OCI-LY7 (cell line): Measurements from ENCODE around the gene SPRYD3. TPM values are rescaled to one million over a fixed set of nuclear protein-coding genes. Genes with fewer than 3 reads are reported as not detected.

Experiments
- BruUV-seq: library from RNA; stranded (reverse); fragments of 400-500 nt; replicated peaks from 2 replicates; lab custom pipeline; 2021; lab: Mats Ljungman, UMichigan
- CTCF ChIA-PET: fragments of 300-600 bp; sonication (Branson Sonifier 250); formaldehyde crosslinking; loops from one replicate; lab custom pipeline; 2022; ENCODE audit warnings: antibody characterized with exemption; ENCODE audit not compliant: unreplicated experiment; lab: Charles Lee
- POLR2A ChIA-PET: fragments of 300-600 bp; sonication (Branson Sonifier 250); formaldehyde crosslinking; loops from one replicate; lab custom pipeline; 2022; ENCODE audit warnings: antibody characterized with exemption; lab: Charles Lee
- DNase-seq: peaks from one replicate; pipeline ENCODE4 v3.0.0-alpha.2; 2015; ENCODE audit warnings: low spot score
- H2AFZ ChIP-seq: fragments of 200-600 bp; sonication (generic), shearing (Covaris generic); 2 replicates; pipeline ENCODE4 v1.6.1; 2014; ENCODE audit warnings: mild to moderate bottlenecking, antibody characterized with exemption, low read length, moderate library complexity
- H3K27ac ChIP-seq: fragments of 200-600 bp; sonication (generic); 2 replicates; pipeline ENCODE4 v1.5.1; 2014; ENCODE audit warnings: mixed run types, low read depth, mild to moderate bottlenecking, moderate library complexity, low read length, inconsistent platforms; ENCODE audit not compliant: poor library complexity, severe bottlenecking
- H3K36me3 ChIP-seq: fragments of 200-600 bp; sonication (generic); 2 replicates; pipeline ENCODE4 v1.6.1; 2014; ENCODE audit warnings: mild to moderate bottlenecking, antibody characterized with exemption, low read length, moderate library complexity, mixed read lengths; ENCODE audit not compliant: insufficient read depth
- H3K4me1 ChIP-seq: fragments of 200-600 bp; sonication (generic); 2 replicates; pipeline ENCODE4 v1.5.1; 2014; ENCODE audit warnings: mild to moderate bottlenecking, low read length; ENCODE audit not compliant: insufficient read depth, poor library complexity, severe bottlenecking
- H3K4me2 ChIP-seq: fragments of 200-600 bp; sonication (generic); 2 replicates; pipeline ENCODE4 v1.6.1; 2014; ENCODE audit warnings: mild to moderate bottlenecking, low read length
- H3K4me3 ChIP-seq: fragments of 200-600 bp; sonication (generic); 2 replicates; pipeline ENCODE4 v1.5.1; 2014; ENCODE audit warnings: mild to moderate bottlenecking, low read depth, low read length; ENCODE audit not compliant: poor library complexity, severe bottlenecking
- H3K79me2 ChIP-seq: fragments of 200-600 bp; sonication (generic); 2 replicates; pipeline ENCODE4 v1.6.1; 2016; ENCODE audit warnings: low read depth, mild to moderate bottlenecking, low read length, moderate library complexity, mixed read lengths; ENCODE audit not compliant: insufficient read depth
- H3K9me2 ChIP-seq: fragments of 200-600 bp; sonication (generic); 2 replicates; pipeline ENCODE4 v1.6.1; 2016; ENCODE audit warnings: mild to moderate bottlenecking, low read length, mixed read lengths; ENCODE audit not compliant: insufficient read depth
- H3K9me3 ChIP-seq: fragments of 200-600 bp; sonication (generic); 2 replicates; pipeline ENCODE4 v1.6.1; 2014; ENCODE audit warnings: mild to moderate bottlenecking, mixed run types, low read length, mixed read lengths
- H4K20me1 ChIP-seq: fragments of 200-600 bp; sonication (generic); 2 replicates; pipeline ENCODE4 v1.6.1; 2014; ENCODE audit warnings: mild to moderate bottlenecking, antibody characterized with exemption, low read length, moderate library complexity, mixed read lengths; ENCODE audit not compliant: insufficient read depth
- CTCF ChIP-seq: fragments of 200-600 bp; sonication (generic); conservative IDR thresholded peaks from 2 replicates; pipeline ENCODE4 v1.5.1; 2014; ENCODE audit warnings: mild to moderate bottlenecking, antibody characterized with exemption, low read length, moderate library complexity, mixed read lengths
- EZH2phosphoT487 ChIP-seq: fragments of 200-600 bp; sonication (generic); IDR thresholded peaks from 2 replicates; pipeline ENCODE4 v1.6.1; 2018; ENCODE audit warnings: low read depth, borderline replicate concordance, mild to moderate bottlenecking, mixed run types, antibody characterized with exemption, low read length, moderate library complexity, mixed read lengths
- intact Hi-C: fragments of 100-400 bp; cut with micrococcal nuclease; formaldehyde crosslinking; loops from one replicate; pipeline ENCODE4 v1.10.0; 2022; ENCODE audit not compliant: unreplicated experiment
- total RNA-seq, 2 experiments: library from RNA; depleted of rRNA in 1 of 2; stranded (reverse); fragments of >200 nt in 1 of 2; shearing (Covaris generic) in 1 of 2; gene quantifications; 2 replicates each; pipeline ENCODE4 v1.2.3, GENCODE V29; 2014 to 2022

SPRYD3 gene
- total RNA-seq, 2 experiments from 2014 or later = 7.3 to 20.5 TPM

GRCh38 chr12:53115891-53116648 is 36.9 kb upstream of the SPRYD3 start:
- TF ChIP-seq CTCF (no peak), EZH2phosphoT487 (no peak)
- Histone ChIP-seq H3K79me2 (no peaks in the 10 kb centered on the region), H3K4me3 (no peak overlapping the region), H3K27ac (no peak overlapping the region), H3K36me3 (no peaks in the 10 kb centered on the region), H3K9me2 (no peaks in the 10 kb centered on the region), H3K4me1 (no peaks in the 10 kb centered on the region), H4K20me1 (no peaks in the 10 kb centered on the region), H2AFZ (no peak overlapping the region), H3K9me3 (no peaks in the 10 kb centered on the region), H3K4me2 (no peak overlapping the region)
- no TSS peak for BruUV-seq
- intact Hi-C loops = no loop called here
- no peak for DNase-seq
- ChIA-PET POLR2A (no interaction called here), CTCF (no interaction called here)

GRCh38 chr12:53115112-53115890 is 36.1 kb upstream of the SPRYD3 start:
- Histone ChIP-seq H4K20me1 (no peaks in the 10 kb centered on the region), H3K4me3 (no peak overlapping the region), H3K27ac (no peak overlapping the region), H3K9me2 (no peaks in the 10 kb centered on the region), H3K9me3 (no peaks in the 10 kb centered on the region), H3K4me2 (no peak overlapping the region), H3K4me1 (no peaks in the 10 kb centered on the region), H3K79me2 (no peaks in the 10 kb centered on the region), H2AFZ (no peak overlapping the region), H3K36me3 (no peaks in the 10 kb centered on the region)
- DNase-seq = no peak
- no peak for TF ChIP-seq CTCF
- no peak for TF ChIP-seq EZH2phosphoT487
- ChIA-PET CTCF (no interaction called here), POLR2A (no interaction called here)
- no TSS peak for BruUV-seq
- intact Hi-C loops = no loop called here
